NCI-H524 treated with DMSO at 0.1 percent for 48 hours (cell line): ENCODE results near the gene TEX13B.

Experiments used
- DNase-seq: peaks from one replicate; lab custom pipeline; 2025; lab: John Stamatoyannopoulos, UW

Gene TEX13B

GRCh38 chrX:107936434-107936730, 45.8 kb downstream of the TEX13B start:
- no peak for DNase-seq

DNA sequence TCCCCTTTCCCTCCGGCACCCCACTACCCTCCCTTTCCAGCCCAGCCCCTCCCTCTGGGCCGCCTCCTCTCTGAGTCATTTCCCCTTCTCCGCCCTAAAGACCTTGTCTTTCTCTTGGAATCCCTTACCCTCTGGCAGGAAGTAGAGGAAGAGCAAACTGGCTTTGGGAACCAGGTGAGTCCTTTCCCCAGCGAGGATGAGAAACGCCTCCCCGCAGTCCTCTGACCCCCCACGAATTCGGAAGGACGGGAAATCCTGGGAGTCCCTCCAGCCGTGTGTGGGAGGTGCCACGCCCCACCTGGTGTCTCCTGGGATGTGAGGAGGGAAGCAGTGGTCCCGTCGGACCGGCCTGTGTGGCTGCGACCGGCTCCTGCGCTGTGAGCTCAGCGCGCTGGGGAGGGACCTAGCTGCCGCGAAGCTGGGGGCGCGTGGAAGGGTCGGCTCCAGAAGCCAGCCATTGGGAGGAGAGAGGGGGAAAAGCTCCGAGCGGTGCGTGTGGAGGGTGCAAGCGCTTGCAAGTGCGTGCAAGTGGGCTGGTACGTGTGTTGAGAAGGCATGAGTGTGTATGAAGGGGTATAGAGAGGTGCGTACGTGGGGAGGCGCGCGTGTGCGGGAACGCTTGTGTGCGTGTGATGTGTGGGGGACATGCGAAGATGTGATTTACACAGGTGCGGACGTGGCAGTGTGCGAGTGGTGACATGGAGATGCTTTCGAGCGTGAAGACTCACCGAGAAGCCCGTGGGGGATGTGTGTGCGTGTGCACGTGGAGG, 46.3 kb downstream of the TEX13B start:
- no peak for DNase-seq

DNA sequence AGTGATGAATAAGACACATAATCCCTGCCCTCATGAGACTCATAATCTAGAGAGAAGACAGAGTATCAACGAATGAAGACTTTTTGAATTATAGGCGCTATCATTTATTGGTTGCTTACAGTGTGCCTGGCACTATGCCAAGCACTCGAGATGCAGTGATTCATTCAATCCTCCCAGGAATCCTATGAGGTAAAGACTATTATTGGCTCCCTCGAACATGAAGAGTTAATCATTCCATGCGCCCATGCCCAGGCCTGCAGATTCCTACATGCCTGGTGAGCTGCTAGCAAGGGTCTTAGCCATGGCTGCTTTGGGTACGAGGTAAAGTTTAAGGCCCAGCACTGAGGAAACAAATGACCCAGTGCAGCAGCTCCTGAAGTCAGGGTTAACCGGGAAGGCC, 47.0 kb downstream of the TEX13B start:
- no peak for DNase-seq

- no peak for DNase-seq
These were observed 47.9 kb downstream of the TEX13B start for GRCh38 chrX:107934262-107934661.
